GM19351 (cell line): ENCODE results near the gene ACSBG1.

Experiments used
- ATAC-seq: cut with Tn5 transposase; IDR thresholded peaks from one replicate; pipeline ENCODE4 v1.9.1; 2021; ENCODE audit warnings: mild to moderate bottlenecking, moderate library complexity; ENCODE audit not compliant: unreplicated experiment

The ACSBG1 gene

DNA sequence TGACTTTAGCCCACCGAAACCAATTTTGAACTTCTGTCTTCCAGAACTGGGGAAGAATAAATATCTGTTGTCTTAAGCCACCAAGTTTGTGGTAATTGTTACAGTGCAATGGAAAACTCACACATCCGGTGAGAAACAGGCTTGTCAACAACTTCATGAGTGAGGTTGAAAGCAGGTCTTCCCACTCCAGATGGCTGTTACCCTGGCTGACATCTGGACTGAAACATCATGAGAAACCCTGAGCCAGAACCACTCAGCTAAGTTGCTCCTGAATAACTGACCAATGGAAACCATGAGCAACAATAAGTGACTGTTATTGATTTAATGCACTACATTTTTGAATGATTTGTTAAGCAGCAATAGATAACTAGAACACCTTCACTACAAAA, 10.3 kb downstream of the ACSBG1 start:
- no peak for ATAC-seq

- ATAC-seq: no peak
These were observed 10.9 kb downstream of the ACSBG1 start for GRCh38 chr15:78223396-78224022.

DNA sequence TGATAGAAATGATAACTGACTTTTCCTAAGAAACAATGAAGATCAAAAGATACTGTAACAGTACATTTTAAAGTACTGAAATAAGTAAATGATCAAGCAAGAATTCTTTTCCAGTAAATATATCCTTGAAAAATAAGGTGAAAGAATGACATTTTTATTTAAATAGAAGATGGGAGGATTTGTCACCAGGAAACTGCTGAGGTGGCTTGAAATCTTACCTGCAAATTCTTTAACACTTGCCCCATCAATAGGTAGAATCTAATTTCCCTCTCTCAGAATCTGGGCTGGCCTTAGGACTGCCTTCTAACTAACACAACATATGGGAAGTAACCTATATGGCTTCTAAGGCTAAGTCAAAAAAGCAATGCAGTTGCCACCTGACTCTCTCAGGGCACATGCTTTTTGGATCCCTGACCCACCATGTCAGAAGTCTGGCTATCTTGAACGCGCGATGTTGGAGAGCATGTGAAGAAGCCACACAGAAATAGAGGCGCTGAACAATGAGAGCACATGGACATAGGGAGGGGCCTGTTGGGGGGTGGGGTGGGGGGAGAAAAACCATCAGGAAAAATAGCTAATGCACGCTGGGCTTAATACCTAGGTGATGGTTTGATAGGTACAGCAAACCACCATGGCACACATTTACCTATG, 11.5 kb downstream of the ACSBG1 start:
- ATAC-seq: no peak

DNA sequence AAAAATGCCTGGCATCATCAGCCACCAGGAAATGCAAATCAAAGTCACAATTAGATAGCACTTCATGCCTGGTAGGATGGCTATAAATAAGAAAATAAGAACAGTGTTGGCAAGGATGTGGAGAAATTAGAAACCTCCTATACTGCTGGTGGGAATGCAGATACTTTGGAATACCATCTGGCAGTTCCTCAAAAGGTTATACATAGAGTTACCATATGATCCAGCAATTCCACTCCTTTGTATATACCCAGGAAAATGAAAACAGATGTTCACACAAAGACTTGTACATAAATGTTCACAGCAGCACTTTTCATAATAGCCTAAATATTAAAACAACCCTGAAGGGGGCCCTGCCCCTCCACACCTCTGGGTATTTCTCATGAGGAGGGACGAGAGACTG, 13.7 kb downstream of the ACSBG1 start:
- no peak for ATAC-seq

DNA sequence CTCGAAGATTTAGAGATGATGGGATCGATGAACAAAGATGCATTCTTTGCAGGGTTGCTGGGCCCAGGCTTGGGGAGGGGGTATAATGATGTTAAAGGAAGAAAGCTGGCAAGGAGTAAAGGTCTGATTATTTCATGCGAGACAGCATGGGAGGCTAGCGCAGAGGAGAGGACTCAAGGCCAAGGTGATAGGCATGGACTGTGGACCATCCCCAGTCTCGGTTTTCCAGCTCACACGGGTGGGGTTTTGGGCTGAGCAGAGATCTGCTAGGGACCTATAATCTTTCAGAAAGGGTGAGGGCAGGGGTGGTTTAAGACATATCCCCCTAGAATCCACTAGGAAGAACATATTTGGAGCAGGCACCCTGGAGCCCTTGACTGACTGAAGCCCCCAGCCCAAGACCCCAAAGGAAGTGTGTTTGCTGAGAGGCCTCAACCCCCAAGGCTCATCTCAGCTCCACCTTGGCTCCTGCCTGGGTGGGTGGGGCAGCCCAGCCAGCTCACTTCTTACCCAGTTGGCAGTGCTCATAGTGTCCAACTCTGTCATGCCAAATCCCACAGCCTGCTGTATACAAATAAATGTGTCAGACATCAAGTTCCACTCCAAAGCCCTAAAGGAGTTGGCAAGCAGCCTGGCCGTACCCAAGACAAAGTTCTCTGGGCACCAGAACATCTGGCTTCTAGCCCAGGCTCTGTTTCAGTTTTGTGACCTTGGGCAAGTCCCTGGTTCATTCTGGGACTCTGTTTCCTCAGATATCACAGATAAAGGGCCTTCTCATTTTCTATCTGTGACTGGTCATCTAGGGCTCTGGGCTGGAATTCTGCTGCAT, 17.9 kb downstream of the ACSBG1 start:
- ATAC-seq: no peak

DNA sequence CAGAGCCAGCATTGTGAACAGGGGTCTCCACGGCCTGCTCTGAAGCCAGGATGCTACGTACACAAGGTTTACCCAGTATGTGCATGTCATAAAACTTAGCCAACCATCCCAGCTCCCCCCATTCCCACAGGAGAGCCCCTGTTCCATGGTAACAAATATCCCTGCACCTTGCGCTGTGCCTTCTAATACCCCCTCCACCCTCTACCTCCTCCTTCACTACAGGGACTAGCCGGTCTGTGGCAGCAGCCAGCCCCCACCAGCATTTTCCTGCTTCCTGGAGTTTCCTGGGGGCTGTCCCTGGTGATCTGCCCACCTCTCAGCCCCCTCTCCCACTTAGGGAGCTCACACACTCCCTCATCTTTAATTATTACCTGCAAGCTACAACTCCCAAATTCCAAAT, 20.4 kb downstream of the ACSBG1 start:
- no peak for ATAC-seq

GRCh38 chr15:78213425-78213750, 21.0 kb downstream of the ACSBG1 start:
- no peak for ATAC-seq

DNA sequence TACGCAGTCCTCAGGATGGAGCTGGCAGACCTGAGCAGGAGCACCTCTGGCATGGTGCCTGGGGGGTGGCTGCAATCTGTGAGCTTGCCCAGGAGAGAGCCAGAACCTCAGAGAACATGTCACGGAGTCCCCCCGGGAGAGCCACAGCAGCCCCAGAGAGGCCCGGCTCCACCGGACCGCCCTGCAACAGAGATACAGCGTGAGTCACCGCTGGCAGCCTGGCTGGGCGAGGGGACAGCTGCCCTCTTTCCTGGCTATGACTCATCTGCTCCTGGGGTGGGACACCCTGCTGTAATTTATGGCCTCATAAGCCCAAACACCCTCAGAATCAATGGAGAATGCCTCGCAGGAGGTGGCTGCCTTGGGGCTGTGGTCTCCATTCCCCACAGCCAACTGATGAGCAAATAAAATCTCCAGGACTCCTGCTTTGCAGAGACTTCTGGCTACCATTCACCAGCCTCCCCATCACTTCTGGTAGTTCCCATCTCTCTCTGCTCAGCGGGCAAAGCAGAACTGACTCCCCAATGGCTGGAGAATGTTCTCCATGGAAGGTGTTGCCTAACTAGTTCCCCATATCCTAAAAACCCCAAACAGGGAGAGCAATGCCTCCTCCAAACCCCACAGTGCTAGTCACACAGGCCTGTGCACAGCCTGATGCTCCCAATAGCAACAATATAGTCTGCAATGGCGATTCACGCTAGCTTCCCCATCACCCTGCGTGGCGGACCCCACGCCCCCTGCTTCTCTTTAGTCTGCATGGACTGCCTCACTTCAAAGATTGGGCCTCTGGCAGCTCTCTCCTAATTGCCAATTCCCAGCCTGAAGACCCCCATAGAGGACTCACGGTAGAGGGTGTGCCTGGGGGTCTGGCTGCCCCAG, 21.6 kb downstream of the ACSBG1 start:
- no peak for ATAC-seq

DNA sequence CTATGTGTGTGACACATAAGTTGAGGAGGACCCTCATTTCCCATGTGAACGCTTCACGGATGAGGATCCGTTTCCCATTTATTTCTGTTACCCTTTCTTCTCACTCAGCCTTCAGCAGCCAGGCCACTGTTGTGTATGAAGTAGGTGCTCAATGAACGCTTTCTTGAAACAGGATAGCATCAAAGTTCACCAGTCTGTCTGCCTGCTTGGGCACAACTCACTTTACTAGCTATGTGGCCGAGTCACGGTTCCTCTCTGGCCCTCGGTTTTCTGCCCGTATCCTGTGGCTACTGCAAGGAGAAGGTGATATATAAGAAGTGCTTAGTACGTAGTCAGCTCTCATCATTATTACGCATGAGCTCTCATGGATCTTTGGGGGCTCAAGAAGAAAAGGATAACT, 22.4 kb downstream of the ACSBG1 start:
- ATAC-seq: no peak

- no peak for ATAC-seq
These were observed 23.0 kb downstream of the ACSBG1 start for GRCh38 chr15:78211189-78211921.

GRCh38 chr15:78210349-78210717, 24.0 kb downstream of the ACSBG1 start:
- ATAC-seq: no peak

GRCh38 chr15:78209646-78210348, 24.6 kb downstream of the ACSBG1 start:
- ATAC-seq: no peak

DNA sequence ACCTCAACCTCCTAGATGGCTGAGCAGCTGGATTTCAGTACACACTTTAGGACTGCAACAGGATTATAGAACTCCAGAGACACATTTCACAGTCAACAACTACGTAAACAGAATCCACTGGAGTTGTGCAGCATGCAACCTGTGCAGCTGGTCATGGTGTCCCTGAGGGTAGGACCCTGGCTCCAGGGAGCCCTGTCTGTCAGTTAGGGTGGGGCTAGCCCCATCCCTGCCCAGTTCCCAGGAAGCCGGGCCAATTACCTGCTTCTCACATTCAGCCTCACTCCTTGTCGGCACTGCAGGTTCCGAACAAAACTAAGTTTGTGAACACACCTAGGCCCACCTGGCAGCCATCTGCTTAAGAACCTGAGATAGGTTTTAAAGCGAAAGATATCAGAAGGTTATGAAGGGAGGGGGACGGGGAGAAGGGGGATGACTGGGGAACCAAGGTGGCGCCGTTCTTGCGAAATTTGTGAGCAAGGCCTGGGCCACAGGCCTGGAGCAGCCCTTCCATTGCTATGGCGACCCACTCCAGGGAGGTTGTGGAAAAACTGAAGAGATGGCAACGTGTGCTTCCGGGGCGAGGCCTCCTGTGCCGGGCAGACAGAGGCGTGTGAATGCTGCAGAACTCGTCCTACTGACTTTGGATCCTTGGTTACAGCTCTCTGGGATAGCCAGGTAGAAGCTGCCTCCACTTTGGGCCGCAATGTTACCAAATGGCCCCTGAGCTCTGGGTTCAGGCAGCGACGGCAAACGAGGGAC, 25.3 kb downstream of the ACSBG1 start:
- no peak for ATAC-seq

DNA sequence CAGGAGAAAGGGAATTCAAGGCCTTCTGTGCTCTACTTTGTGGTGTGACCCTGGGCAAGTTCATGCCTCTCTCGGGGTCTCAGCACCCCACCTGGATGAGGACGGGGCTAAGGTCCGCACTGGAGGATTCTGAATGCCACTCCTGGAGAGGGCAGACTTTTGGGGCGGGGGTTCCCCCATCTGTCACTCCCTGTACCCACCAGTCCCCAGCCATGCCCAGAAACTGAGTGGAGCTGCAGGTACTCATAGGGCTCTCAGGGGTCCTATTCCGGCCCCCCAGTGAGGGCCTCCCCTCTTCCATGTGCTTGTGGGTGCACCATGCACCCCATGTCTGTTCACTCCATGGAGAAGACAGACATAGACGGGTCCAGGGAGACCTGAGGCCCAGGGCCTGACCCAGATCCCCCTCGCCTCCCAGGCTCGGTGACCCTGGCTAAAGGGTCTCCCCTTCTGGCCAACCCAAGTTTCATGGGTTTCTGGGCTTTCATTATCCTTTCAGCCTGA, 26.0 kb downstream of the ACSBG1 start:
- no peak for ATAC-seq

DNA sequence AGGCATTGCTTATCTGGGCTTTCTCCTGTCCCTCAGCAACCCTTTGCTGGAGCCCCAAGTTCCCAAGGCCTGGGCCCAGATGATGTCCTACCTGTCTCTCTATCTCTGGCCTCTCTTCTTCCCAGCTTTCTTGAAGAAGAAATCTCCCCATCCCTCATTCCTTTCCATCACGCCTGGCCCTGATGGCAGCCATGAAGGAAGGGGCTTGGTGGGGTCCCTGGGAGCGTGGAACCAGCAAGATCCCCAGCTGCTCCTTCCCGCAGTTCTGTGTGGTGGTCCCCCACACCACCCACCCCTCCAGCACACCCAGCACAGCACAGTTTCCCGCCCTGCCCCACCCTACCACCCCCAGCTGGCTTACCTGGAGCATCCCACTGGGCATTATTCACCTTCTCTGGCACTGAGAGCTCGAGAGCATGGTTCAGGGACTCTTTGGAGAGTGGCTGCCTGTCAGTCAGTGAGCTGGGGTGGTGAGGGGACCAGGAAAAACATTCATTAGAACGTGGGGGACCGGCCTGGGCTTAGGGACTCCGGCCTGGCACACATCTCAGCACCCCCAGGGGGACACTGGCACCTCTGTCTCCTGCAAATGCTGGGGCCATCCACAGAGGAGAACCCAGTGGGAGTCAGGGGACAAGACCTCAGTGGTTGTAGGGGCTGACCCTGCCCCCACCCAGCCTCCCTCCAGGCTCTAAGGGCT, 26.6 kb downstream of the ACSBG1 start:
- no peak for ATAC-seq

GRCh38 chr15:78207110-78207458, 27.3 kb downstream of the ACSBG1 start:
- no peak for ATAC-seq

DNA sequence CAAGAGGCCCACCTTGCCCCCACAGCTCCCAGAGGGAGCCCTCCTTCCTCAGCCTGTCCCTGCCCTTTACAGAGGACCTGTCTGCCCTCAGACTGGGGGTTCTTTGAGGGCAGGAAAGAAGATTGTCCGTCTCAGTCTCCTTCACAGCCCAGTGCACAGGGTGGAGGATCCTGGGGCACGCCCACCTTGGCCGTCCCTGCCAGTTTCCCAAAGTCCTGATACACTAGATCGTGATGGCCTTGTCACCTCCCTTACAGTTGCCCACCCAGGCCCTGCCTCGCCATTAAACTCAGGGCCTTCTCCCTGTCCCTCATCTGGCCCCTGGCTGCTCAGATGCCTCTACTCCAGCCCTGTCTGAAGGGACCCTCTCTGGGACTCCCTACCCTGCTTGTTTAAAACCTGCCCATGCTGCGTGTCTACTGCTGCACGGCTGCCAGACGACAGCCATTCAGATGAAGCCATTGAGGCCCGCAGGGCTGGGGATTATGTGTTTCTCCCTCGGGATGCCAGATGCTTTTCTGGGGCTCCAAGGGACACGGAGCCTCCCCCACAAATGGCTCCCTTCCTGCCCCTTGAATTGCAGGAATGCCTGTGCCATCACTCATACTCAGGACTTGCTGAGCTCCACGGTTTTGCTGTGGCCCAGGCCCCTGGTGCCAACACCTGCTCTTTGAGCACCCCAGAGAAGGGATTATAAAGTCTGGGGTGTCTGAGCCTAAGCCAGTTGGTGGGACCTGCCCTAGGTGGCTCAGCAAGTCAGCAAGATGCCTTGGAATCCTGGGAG, 27.8 kb downstream of the ACSBG1 start:
- ATAC-seq: no peak

- ATAC-seq: no peak
These were observed 28.5 kb downstream of the ACSBG1 start for GRCh38 chr15:78205856-78206255.
